Measurements from ENCODE around the gene LRRC34. TPM values are rescaled to one million over a fixed set of nuclear protein-coding genes. Genes with fewer than 3 reads are reported as not detected.
A peak's percentile ranks its signal among the peaks of the same experiment; 100 is the strongest.

The LRRC34 gene
- total and polyA plus RNA-seq, 11 donors: 0.60 to 2.4 (median 1.4) TPM; not detected in 1

DNA sequence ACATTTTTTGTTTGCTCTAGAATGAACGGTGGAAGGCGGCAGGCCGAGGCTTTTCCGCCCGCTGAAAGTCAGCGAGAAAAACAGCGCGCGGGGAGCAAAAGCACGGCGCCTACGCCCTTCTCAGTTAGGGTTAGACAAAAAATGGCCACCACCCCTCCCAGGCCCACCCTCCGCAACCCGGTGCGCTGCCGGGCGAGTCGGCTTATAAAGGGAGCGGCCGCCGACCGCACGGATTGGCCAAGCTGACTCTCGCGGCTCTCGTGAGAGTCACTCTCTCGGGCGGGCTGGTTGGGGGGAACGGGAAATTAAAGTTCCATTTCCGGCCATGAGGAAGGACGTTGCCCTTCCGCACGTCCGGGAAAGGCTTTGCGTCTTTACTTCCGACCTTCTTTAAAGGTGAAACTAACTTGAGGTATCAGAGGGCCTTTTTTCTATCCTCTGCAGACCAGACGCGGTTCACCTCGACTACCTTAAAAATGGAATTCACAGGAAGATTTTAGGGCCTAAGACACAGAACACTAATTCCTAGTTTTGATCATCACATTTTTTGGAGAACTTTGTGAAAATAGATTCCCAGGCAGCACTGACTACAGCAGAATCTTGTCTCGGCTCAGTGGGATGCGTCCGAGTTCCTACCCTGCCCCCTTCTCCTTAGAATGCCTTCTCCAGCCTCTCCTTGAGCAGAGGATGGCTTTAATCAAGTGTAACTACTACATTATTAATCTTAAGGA, 47.7 kb downstream of the LRRC34 start, which contains the start of gene TERC:
Gene TERC, minus strand, starts transcription at position 179 of the 731 bp plus-strand sequence.
- peak within 1 kb of the TSS; percentile 95 to 100 (median 98) for H3K27ac ChIP-seq
- intact Hi-C loops (cut with DNase I): loop anchor here in 5 of 10 donors (5.0 to 10.0 kb wide), 6 partner anchors 200 to 620 kb away; partner anchors contain the start of genes SEC62 (in 3 of the 5) and SKIL (in 1 of the 5)
- H3K36me3 ChIP-seq: no peaks in the 10 kb centered on the region
- peaks cover 0 to 11% (median 0%) of the 10 kb centered on the region in 12 donors for H3K9me3 ChIP-seq
- TF ChIP-seq, protein P1, sequence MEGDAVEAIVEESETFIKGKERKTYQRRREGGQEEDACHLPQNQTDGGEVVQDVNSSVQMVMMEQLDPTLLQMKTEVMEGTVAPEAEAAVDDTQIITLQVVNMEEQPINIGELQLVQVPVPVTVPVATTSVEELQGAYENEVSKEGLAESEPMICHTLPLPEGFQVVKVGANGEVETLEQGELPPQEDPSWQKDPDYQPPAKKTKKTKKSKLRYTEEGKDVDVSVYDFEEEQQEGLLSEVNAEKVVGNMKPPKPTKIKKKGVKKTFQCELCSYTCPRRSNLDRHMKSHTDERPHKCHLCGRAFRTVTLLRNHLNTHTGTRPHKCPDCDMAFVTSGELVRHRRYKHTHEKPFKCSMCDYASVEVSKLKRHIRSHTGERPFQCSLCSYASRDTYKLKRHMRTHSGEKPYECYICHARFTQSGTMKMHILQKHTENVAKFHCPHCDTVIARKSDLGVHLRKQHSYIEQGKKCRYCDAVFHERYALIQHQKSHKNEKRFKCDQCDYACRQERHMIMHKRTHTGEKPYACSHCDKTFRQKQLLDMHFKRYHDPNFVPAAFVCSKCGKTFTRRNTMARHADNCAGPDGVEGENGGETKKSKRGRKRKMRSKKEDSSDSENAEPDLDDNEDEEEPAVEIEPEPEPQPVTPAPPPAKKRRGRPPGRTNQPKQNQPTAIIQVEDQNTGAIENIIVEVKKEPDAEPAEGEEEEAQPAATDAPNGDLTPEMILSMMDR (IDR thresholded peaks at IDR 0.05): no peak
- peak; percentile 96 to 98 for TF ChIP-seq POLR2A (IDR thresholded peaks at IDR 0.05)
- H3K4me3 ChIP-seq: peak within 1 kb of the TSS; percentile 72 to 95 (median 84)
- WGBS, 4 donors: 6 to 8% (median 7%) methylated on average over 42 of the region's 42 CpGs
- H3K4me1 ChIP-seq: peaks cover 0 to 12% (median 0%) of the 10 kb centered on the region in 12 donors
- peak; percentile 94 to 97 (median 95) for DNase-seq
- ATAC-seq: peak; percentile 95 to 96 (median 96)
- no peaks in the 10 kb centered on the region for H3K27me3 ChIP-seq

DNA sequence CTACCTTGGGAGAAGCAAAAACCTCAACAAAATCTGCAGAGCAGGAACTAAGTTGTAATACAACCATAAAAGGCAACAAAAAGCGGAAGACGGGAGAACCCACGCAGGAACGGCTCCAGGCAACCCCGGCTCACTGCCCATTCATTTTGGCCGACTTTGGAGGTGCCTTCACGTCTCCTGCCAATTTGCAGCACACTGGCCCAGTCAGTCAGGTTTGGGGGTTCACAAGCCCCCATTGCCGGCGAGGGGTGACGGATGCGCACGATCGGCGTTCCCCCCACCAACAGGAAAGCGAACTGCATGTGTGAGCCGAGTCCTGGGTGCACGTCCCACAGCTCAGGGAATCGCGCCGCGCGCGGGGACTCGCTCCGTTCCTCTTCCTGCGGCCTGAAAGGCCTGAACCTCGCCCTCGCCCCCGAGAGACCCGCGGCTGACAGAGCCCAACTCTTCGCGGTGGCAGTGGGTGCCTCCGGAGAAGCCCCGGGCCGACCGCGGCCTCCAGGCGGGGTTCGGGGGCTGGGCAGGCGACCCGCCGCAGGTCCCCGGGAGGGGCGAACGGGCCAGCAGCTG, 48.3 kb downstream of the LRRC34 start:
- peak; percentile 17 to 75 (median 60) for ATAC-seq
- TF ChIP-seq, protein P1 (IDR thresholded peaks at IDR 0.05): peak in 1 of 12 donors; percentile 5
- TF ChIP-seq POLR2A (IDR thresholded peaks at IDR 0.05): no peak
- H3K4me1 ChIP-seq: peaks cover 0 to 12% (median 0%) of the 10 kb centered on the region in 12 donors
- H3K9me3 ChIP-seq: peaks cover 0 to 11% (median 0%) of the 10 kb centered on the region in 12 donors
- H3K4me3 ChIP-seq: peak overlapping the region; percentile 72 to 95 (median 84)
- H3K27me3 ChIP-seq: no peaks in the 10 kb centered on the region
- H3K27ac ChIP-seq: peak overlapping the region; percentile 95 to 100 (median 98)
- WGBS, 4 donors: 0 to 2% (median 1%) methylated on average over 21 to 46 of the region's 46 CpGs
- DNase-seq: peak; percentile 71 to 80 (median 75)
- intact Hi-C loops (cut with DNase I): loop anchor here in 4 of 10 donors (5.0 to 10.0 kb wide), 5 partner anchors 200 to 620 kb away; partner anchors contain the start of genes SEC62 (in 3 of the 4) and SKIL (in 1 of the 4)
- no peaks in the 10 kb centered on the region for H3K36me3 ChIP-seq

DNA sequence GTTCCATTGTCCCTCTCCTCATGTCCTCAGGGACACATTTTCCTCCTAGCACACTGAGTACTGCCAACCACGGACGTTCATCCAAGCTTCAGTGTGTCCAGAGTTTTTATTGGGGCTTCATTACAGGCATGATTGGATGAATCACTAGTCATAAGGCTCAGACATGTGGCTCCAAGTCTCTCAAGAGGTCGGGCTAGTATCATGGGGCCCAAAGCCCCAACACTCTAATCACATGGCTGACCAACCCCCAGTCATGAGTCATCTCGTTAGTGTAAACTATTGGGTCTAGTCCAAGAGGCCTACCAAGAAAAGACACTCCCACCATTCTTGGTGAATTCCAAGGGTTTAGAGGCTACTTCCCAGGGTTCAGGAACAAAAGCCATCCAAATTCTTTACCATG, 52.2 kb downstream of the LRRC34 start:
- no peak for ATAC-seq
- TF ChIP-seq POLR2A (IDR thresholded peaks at IDR 0.05): no peak
- TF ChIP-seq, protein P1 (IDR thresholded peaks at IDR 0.05): no peak
- intact Hi-C loops (cut with DNase I): loop anchor here in 4 of 10 donors (5.0 to 10.0 kb wide), 5 partner anchors 204 to 616 kb away; partner anchors contain the start of genes SEC62 (in 3 of the 4) and SKIL (in 1 of the 4)

DNA sequence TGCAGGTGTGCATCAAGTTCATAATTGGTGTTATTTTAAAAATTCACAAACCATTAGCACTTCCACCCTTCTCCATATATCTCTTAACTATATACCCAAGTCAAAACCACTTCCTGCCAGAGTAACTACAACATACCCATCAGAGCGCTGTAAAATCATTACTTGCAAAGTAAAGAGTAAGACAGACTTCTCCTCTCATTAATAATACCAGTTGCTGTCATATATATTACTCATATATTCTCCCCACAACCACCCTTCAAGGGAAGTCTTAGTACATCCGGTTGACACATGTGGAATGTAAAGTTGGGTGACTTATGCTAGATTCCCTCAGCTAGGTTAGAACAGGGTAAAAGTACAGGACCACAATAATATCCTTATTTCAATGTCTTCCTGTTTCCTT, 53.4 kb downstream of the LRRC34 start:
- TF ChIP-seq, protein P1 (IDR thresholded peaks at IDR 0.05): no peak
- TF ChIP-seq POLR2A (IDR thresholded peaks at IDR 0.05): no peak
- 78 to 92% (median 89%) methylated on average over 2 of the region's 2 CpGs for WGBS, 4 donors

More for the DNA sequence above, 52.2 kb downstream of the LRRC34 start:
- H3K36me3 ChIP-seq: no peaks in the 10 kb centered on the region
- peaks cover 0 to 12% (median 0%) of the 10 kb centered on the region in 12 donors for H3K4me1 ChIP-seq
- H3K9me3 ChIP-seq: peaks cover 0 to 7% (median 0%) of the 10 kb centered on the region in 12 donors
- no peaks in the 10 kb centered on the region for H3K27me3 ChIP-seq
- no peak overlapping the region for H3K27ac ChIP-seq
- no peak overlapping the region for H3K4me3 ChIP-seq
- WGBS, 4 donors: 64 to 82% (median 76%) methylated on average over 4 of the region's 4 CpGs
- no peak for DNase-seq

More for the DNA sequence above, 53.4 kb downstream of the LRRC34 start:
- ATAC-seq: no peak
- Histone ChIP-seq H3K27me3 (no peaks in the 10 kb centered on the region), H3K36me3 (no peaks in the 10 kb centered on the region), H3K9me3 (peaks cover 0 to 7% (median 0%) of the 10 kb centered on the region in 12 donors), H3K4me1 (peaks cover 0 to 12% (median 0%) of the 10 kb centered on the region in 12 donors), H3K4me3 (no peak overlapping the region), H3K27ac (no peak overlapping the region)
- no peak for DNase-seq
- intact Hi-C loops (cut with DNase I): no loop called here

Data from heart left ventricle (tissue), 16 donors.